ENCODE data around the gene TMED1. TPM values are rescaled to one million over a fixed set of nuclear protein-coding genes. Genes with fewer than 3 reads are reported as not detected.
A peak's percentile ranks its signal among the peaks of the same experiment; 100 is the strongest.

The TMED1 gene
- total and polyA plus RNA-seq, 2 of the 13 experiments (the other 11 are each of a cell fraction or from before 2014, with no cell fraction given) = 48.3 to 51.8 TPM

DNA sequence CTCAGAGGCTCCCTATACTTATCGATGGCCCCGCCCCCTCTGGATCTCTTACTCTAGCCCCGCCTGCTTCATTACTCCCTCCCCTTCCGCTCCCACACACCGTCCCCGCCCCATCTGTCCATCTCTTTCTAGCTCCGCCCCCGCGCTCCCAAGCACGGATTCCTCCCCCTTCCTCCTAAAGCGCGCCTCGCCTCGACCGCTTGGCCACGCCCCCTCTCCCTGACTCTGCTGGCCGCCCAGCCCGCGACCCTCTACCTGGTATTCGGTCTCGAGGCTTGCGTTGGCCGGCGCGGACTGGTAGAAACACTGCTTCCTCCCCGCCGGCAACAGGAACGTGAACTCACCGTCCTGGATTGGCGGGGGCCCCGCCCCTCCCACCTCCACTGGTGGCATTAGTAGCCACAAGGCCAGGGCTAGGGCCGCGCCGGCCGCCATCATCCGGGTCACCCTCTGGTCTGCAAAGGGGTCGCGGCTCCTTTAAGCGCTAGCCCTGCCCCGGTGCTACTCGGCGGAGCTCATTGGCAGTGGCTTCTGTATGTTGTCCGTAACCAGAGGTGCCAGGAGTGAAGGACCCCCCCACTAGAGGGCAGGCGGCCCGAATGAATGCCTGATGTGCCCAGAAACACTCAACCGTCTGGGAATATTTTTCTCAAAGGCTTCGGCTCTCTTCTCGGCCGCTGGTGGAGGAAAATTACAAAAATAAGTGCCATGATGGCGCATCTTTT lies at the start of gene TMED1 (continued):
- TF ChIP-seq ZNF136 (CRISPR knock-in tag; IDR thresholded peaks at IDR 0.05; ENCODE audit: low read depth) = peak; percentile 67; the same call in 1 of the 2 replicates
- peak; percentile 71; the same call in 1 of the 2 replicates for TF ChIP-seq KLF9 (CRISPR knock-in tag; IDR thresholded peaks at IDR 0.05; ENCODE audit: low read depth)
- TF ChIP-seq GABPA (IDR thresholded peaks at IDR 0.05; ENCODE audit: low read depth, low read length) = peak; percentile 41
- TF ChIP-seq GABPA (CRISPR knock-in tag; IDR thresholded peaks at IDR 0.05; ENCODE audit: low read depth) = peak; percentile 69; the same call in 1 of the 2 replicates
- 0 out of 2 replicates have a peak, but pooled peaks have one; percentile 38 for TF ChIP-seq IKZF5 (CRISPR knock-in tag; IDR thresholded peaks at IDR 0.05)
- TF ChIP-seq FOXA3 (CRISPR knock-in tag; IDR thresholded peaks at IDR 0.05) = no peak
- no peak for TF ChIP-seq SMAD9 (CRISPR knock-in tag; IDR thresholded peaks at IDR 0.05)
- TF ChIP-seq RCOR2 (CRISPR knock-in tag; IDR thresholded peaks at IDR 0.05) = no peak
- TF ChIP-seq STAT6 (CRISPR knock-in tag; IDR thresholded peaks at IDR 0.05; ENCODE audit: borderline replicate concordance) = no peak; the same call in 1 of the 2 replicates
- no peak for TF ChIP-seq ZNF615 (CRISPR knock-in tag; IDR thresholded peaks at IDR 0.05; ENCODE audit: borderline replicate concordance)
- TF ChIP-seq ZNF331 (CRISPR knock-in tag; IDR thresholded peaks at IDR 0.05) = peak; percentile 51; the same call in 1 of the 2 replicates
- no peak for TF ChIP-seq RNF2 (conservative IDR thresholded peaks at IDR 0.05; ENCODE audit: low read depth)
- TF ChIP-seq ISX (CRISPR knock-in tag; conservative IDR thresholded peaks at IDR 0.05) = no peak
- TF ChIP-seq, protein P1, sequence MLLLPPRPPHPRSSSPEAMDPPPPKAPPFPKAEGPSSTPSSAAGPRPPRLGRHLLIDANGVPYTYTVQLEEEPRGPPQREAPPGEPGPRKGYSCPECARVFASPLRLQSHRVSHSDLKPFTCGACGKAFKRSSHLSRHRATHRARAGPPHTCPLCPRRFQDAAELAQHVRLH (CRISPR knock-in tag; IDR thresholded peaks at IDR 0.05; ENCODE audit: borderline replicate concordance, low read depth) = peak; percentile 80; the same call in 1 of the 2 replicates
- TF ChIP-seq DNMT1 (CRISPR knock-in tag; IDR thresholded peaks at IDR 0.05) = no peak
- no peak for TF ChIP-seq ZNF468 (CRISPR knock-in tag; IDR thresholded peaks at IDR 0.05)
- 0 out of 2 replicates have a peak, but pooled peaks have one; percentile 72 for TF ChIP-seq ZNF678 (CRISPR knock-in tag; IDR thresholded peaks at IDR 0.05)
- TF ChIP-seq ZNF333 (CRISPR knock-in tag; IDR thresholded peaks at IDR 0.05; ENCODE audit: borderline replicate concordance) = no peak
- peak; percentile 59 for TF ChIP-seq RAD21 (CRISPR knock-in tag; IDR thresholded peaks at IDR 0.05)
- TF ChIP-seq ZNF446 (CRISPR knock-in tag; IDR thresholded peaks at IDR 0.05) = no peak; the same call in 1 of the 2 replicates
- TF ChIP-seq GATAD2A (CRISPR knock-in tag; IDR thresholded peaks at IDR 0.05) = no peak
- TF ChIP-seq ZNF224 (CRISPR knock-in tag; IDR thresholded peaks at IDR 0.05) = no peak
- no peak; the same call in 1 of the 2 replicates for TF ChIP-seq NRL (CRISPR knock-in tag; IDR thresholded peaks at IDR 0.05; ENCODE audit: borderline replicate concordance)
- TF ChIP-seq ATF2 (CRISPR knock-in tag; IDR thresholded peaks at IDR 0.05) = peak; percentile 17; the same call in 1 of the 2 replicates
- TF ChIP-seq PHF21A (CRISPR knock-in tag; IDR thresholded peaks at IDR 0.05) = peak; percentile 71; the same call in 1 of the 2 replicates
- peak; percentile 16; the same call in 1 of the 2 replicates for TF ChIP-seq ZNF776 (CRISPR knock-in tag; IDR thresholded peaks at IDR 0.05)
- TF ChIP-seq POLR2AphosphoS5 (IDR thresholded peaks at IDR 0.05; ENCODE audit: low read depth, low read length) = peak; percentile 69
- no peak for TF ChIP-seq FOXM1 (CRISPR knock-in tag; IDR thresholded peaks at IDR 0.05)
